SK-N-MC (cell line): ENCODE measurements around the gene SPATS2L.
A peak's percentile ranks its signal among the peaks of the same experiment; 100 is the strongest.

Source experiments
- DNase-seq: peaks from one replicate; pipeline ENCODE4 v3.0.0-alpha.2; 2011; ENCODE audit warnings: low read depth, low spot score
- H3K27ac ChIP-seq: fragments of 200-600 bp; sonication (generic); 2 replicates; pipeline ENCODE4 v1.5.1; 2016; ENCODE audit warnings: mixed run types
- H3K36me3 ChIP-seq: fragments of 200-600 bp; sonication (generic); 2 replicates; pipeline ENCODE4 v1.6.1; 2017; ENCODE audit warnings: antibody characterized with exemption, low read length, mixed read lengths; ENCODE audit not compliant: insufficient read depth
- H3K4me3 ChIP-seq: fragments of 200-600 bp; sonication (generic); 2 replicates; pipeline ENCODE4 v1.5.1; 2016
- H3K9ac ChIP-seq: fragments of 200-600 bp; sonication (generic); 2 replicates; pipeline ENCODE4 v1.8.0; 2017; ENCODE audit warnings: mixed run types, mixed read lengths; ENCODE audit not compliant: insufficient read length
- H3K9me3 ChIP-seq: fragments of 200-600 bp; sonication (generic); 2 replicates; pipeline ENCODE4 v1.6.1; 2017; ENCODE audit warnings: low read depth, mild to moderate bottlenecking, antibody characterized with exemption, low read length, moderate library complexity, mixed read lengths
- EZH2 ChIP-seq: fragments of 200-600 bp; sonication (generic); IDR thresholded peaks from one replicate; pipeline ENCODE4 v1.6.1; 2017; ENCODE audit warnings: antibody characterized with exemption
- FOXP2 ChIP-seq: optimal IDR thresholded peaks from 2 replicates; pipeline ENCODE3; 2011; ENCODE audit warnings: mild to moderate bottlenecking, moderate library complexity; ENCODE audit not compliant: insufficient read depth; ENCODE audit errors: extremely low read length, control extremely low read depth
- POLR2AphosphoS5 ChIP-seq: IDR thresholded peaks from 2 replicates; pipeline ENCODE4 v1.6.1; 2012; ENCODE audit warnings: mild to moderate bottlenecking, low read depth, low read length, borderline replicate concordance

SPATS2L gene

DNA sequence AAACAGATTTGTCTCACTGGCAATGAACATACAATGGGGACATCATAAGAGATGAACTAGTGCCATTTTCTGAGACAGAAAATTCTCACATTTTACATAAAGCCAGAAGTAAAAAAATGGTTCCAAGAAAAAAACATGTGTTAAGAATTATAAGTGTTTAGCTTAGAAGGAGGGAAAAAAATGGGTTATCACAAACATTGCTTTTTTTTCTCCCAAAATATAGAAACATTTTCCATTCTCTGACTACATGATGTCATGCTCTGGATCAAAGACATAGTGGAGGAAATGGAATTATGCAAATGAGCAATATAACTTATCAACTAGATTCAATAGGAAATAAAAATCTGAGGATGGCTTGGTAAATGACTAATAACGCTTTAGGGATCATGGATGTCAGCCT, 49.8 kb downstream of the SPATS2L start:
- no peak for DNase-seq
- Histone ChIP-seq H3K9me3 (no peaks in the 10 kb centered on the region), H3K4me3 (no peak overlapping the region), H3K9ac (no peak overlapping the region), H3K36me3 (no peaks in the 10 kb centered on the region), H3K27ac (peak overlapping the region; percentile 30; the same call in 1 of the 2 replicates)
- TF ChIP-seq FOXP2 (no peak), EZH2 (no peak), POLR2AphosphoS5 (no peak)

DNA sequence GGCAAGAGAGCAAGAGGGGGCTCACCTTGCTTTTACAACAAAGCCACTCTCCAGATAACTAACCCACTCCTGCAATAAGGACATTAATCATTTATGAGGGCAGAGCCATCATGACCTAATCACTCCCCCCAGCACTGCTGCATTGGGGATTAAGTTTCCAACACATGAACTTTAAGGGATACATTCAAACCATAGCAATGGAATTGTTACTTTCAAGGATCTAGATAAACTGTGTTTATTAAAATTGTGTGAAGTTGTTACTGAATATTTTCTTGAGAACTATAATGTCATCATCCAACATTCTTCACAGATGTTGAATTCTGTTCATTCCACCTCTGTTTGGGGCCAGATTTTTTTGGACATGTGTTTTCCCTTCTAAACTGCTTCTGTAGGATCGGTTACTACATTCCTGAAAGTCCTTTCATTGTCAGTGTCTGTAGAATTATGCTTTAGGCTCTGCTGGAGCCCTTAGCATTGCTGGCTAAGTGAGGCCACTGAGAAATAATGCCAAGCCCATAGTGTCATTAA, 50.4 kb downstream of the SPATS2L start:
- Histone ChIP-seq H3K36me3 (no peaks in the 10 kb centered on the region), H3K9me3 (no peaks in the 10 kb centered on the region), H3K9ac (no peak overlapping the region), H3K27ac (peak overlapping the region; percentile 30; the same call in 1 of the 2 replicates), H3K4me3 (no peak overlapping the region)
- DNase-seq: no peak
- TF ChIP-seq POLR2AphosphoS5: no peak
- TF ChIP-seq EZH2: no peak
- TF ChIP-seq FOXP2: no peak

DNA sequence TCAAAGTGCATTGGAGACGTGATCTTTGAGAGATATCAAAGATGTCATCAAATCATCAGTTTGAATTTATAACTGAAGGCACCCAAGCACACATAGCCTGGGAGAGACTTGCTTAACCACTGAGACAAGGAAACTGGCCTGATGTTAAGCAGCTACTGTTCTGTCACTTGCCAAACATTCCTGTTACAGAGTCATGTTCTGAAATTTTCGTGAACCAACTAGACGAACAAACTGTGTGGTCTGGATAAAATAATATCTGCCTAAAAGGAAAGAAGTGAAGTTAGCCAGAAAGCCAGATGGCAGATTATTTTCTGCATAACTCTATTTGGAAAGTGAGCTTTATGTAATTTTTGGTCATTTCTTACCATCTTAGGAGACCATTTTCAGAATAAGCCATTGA, 51.4 kb downstream of the SPATS2L start:
- Histone ChIP-seq H3K4me3 (no peak overlapping the region), H3K27ac (no peak overlapping the region), H3K9ac (no peak overlapping the region), H3K9me3 (no peaks in the 10 kb centered on the region), H3K36me3 (no peaks in the 10 kb centered on the region)
- no peak for DNase-seq
- TF ChIP-seq FOXP2: no peak
- no peak for TF ChIP-seq EZH2
- no peak for TF ChIP-seq POLR2AphosphoS5

DNA sequence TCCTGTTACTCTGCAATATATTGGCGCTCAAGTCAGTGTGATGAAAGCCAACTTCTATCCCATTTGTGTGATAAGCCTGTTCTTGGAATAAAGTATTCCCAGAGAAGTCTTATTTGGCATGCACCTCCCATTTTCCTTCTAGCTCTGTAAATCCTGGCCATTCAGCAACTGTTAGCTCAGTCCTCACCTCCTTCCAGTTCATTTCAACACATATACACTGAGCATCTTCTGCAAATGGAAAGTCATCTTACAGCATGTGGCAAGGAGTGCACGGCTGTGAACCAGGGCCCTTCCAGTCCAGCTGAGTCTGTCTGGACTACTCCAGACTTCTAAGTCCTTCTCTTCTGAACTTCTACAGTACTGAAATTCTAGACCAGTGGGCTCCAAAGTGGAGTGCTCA, 53.1 kb downstream of the SPATS2L start:
- no peak overlapping the region for H3K27ac ChIP-seq

DNA sequence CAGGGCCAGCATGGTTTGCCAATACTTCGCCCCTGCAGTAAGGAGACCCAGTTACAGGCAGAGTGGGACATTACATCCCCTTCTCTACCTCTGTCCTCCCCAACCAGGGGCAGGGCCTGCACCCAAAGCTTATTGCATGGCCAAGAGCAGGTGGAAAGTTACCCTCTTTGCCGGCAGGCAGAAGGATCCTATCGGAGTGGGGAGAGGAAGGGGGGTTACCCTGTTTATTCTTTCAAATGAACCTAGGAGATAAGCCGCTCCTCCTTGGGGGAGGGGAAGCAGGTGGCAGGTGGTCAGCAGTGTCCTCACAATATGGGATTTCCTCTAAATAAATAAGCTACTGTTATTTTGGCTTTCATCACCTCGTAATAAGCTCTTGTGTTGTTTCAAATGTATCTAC, 53.9 kb downstream of the SPATS2L start:
- TF ChIP-seq POLR2AphosphoS5 (no peak), FOXP2 (no peak), EZH2 (no peak)
- Histone ChIP-seq H3K9me3 (no peaks in the 10 kb centered on the region), H3K27ac (no peak overlapping the region), H3K9ac (no peak overlapping the region), H3K4me3 (no peak overlapping the region), H3K36me3 (no peaks in the 10 kb centered on the region)
- DNase-seq: no peak

More for the DNA sequence above, 53.1 kb downstream of the SPATS2L start:
- Histone ChIP-seq H3K36me3 (no peaks in the 10 kb centered on the region), H3K9ac (no peak overlapping the region), H3K4me3 (no peak overlapping the region), H3K9me3 (no peaks in the 10 kb centered on the region)
- DNase-seq: no peak
- no peak for TF ChIP-seq EZH2

DNA sequence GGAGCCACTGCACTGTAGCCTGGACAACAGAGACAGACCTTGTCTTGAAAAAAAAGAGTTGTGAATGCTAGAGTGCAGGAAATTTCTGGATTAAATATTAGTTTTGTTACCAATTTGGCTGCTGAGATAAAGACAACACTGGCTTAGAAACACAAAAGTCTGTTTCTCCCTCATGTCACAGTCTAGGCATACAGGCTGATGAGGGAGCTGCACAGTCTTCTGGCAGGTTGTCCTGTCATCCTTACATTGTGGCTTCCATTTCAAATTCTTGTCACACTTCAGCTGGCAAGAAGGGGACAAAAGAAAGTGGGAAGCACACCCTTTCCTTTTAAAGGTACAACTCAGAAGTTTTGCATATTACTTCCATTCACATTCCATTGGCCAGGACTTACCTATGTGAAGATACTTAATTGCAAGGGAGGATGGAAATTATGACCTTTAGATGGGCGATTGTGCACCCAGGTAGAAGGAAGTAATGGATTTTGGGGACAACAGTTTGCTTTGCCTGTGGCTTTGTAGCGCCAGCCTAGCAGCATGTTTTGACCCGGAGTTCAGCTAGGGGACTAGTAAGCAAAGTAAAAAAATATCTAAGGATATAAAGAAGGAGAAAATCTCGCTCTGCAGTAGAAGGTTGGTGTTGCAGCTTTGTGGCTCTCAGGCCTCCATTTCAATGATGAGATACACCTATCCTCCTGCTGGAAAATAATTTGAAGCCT, 55.9 kb downstream of the SPATS2L start:
- no peak overlapping the region for H3K4me3 ChIP-seq
- H3K27ac ChIP-seq: no peak overlapping the region
- H3K9me3 ChIP-seq: no peaks in the 10 kb centered on the region
- no peak overlapping the region for H3K9ac ChIP-seq
- H3K36me3 ChIP-seq: no peaks in the 10 kb centered on the region
- DNase-seq: no peak
- TF ChIP-seq FOXP2 (no peak), EZH2 (no peak), POLR2AphosphoS5 (no peak)

DNA sequence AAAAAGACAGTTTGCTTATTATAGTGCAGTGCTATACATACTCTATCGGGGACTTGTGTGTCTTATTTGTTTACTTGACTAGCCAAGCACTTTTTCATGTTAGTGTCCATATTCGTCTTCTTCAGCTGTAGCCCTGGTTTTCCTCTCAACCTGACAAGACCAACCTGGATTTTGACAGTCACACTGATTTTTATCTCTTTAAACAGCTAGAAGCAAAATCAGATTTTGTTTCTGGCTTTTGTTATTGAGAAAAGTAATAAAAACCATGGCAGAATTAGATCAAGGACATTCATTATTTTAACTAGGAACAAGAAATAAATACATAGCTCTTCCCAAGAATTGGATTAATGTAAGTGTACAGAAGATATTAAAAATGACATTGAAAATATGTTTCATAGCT, 56.8 kb downstream of the SPATS2L start:
- H3K9ac ChIP-seq: no peak overlapping the region
- H3K27ac ChIP-seq: no peak overlapping the region
- H3K9me3 ChIP-seq: no peaks in the 10 kb centered on the region
- DNase-seq: no peak
- no peak for TF ChIP-seq FOXP2
- TF ChIP-seq EZH2: no peak
- no peak for TF ChIP-seq POLR2AphosphoS5
- no peak overlapping the region for H3K4me3 ChIP-seq
- no peaks in the 10 kb centered on the region for H3K36me3 ChIP-seq

DNA sequence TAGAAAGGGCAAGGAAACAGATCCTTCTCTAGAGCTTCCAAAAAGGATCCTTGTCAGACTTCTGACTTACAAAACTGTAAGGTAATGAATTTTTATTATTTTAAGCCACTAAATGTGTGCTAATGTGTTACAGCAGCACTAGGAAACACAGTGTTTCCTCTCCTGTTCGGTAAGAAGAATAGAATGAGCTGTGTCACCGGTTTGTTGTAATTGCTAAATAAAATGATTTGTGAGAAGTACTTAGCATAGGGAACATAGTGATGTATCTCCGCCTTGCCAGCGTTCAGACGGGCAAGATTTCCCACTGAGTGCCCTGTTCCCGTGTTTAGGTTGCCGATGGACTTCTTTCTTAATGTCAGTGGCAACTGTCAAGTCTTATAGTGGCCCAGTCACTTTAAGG, 57.6 kb downstream of the SPATS2L start:
- no peak for DNase-seq
- H3K9ac ChIP-seq: no peak overlapping the region
- TF ChIP-seq EZH2 (no peak), POLR2AphosphoS5 (no peak), FOXP2 (no peak)
- H3K9me3 ChIP-seq: no peaks in the 10 kb centered on the region
- no peak overlapping the region for H3K4me3 ChIP-seq
- H3K36me3 ChIP-seq: no peaks in the 10 kb centered on the region
- no peak overlapping the region for H3K27ac ChIP-seq

DNA sequence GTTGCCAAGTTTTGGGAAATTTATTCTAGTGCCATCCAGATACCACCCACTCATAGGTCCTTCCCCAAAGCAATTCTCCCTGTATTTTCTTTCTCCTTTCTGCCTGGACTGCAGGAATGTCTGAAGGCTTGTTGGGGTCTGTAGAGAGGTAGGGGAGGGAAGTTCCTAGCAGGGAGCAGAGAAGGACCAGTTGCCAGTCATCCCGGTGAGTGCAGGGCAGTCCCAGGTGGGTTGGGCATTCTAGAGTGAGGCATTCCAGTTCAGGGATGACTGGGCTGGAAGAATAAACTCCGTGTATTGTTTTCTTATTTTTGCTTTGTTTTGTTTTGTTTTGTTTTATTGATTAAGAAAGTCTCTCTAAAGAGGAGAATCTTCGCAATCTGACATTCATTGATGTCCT, 58.1 kb downstream of the SPATS2L start:
- Histone ChIP-seq H3K36me3 (no peaks in the 10 kb centered on the region), H3K9me3 (no peaks in the 10 kb centered on the region), H3K4me3 (no peak overlapping the region), H3K27ac (no peak overlapping the region), H3K9ac (no peak overlapping the region)
- no peak for DNase-seq
- no peak for TF ChIP-seq POLR2AphosphoS5
- TF ChIP-seq EZH2: no peak
- no peak for TF ChIP-seq FOXP2
